HG02938 (cell line): ENCODE data around the gene SPG7.
A peak's percentile ranks its signal among the peaks of the same experiment; 100 is the strongest.

Source experiments
- ATAC-seq: cut with Tn5 transposase; IDR thresholded peaks from one replicate; pipeline ENCODE4 v1.9.1; 2021; ENCODE audit warnings: mild to moderate bottlenecking, moderate library complexity; ENCODE audit not compliant: unreplicated experiment

SPG7 gene

GRCh38 chr16:89484923-89485679, 23.1 kb upstream of the SPG7 start:
- ATAC-seq = no peak

DNA sequence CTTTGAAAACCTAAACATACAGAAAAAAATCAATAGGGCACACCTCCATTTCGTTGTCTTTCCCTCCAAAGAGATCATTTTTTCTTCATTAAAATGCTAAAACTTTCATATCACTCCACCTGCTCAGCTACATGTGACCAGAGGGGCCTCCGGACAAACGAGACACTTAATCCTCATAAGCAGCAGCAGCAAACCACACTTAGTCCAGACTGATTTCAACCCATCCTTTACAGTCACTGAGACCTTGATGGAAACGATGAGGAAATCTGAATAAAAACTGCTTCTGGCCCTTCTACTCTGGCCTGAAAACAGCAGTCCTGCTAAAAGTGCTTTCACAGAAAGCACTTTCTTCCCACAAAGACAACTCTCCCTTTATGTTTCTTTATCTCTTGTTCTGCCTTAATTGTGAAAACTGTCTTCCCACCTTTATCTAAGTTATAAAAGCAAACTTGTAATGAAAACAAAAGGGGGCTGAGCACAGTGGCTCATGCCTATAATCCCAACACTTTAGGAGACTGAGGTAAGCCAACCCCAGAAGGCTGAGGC, 22.4 kb upstream of the SPG7 start:
- ATAC-seq = no peak

- no peak for ATAC-seq
Observed at GRCh38 chr16:89489040-89489897, 18.9 kb upstream of the SPG7 start.

DNA sequence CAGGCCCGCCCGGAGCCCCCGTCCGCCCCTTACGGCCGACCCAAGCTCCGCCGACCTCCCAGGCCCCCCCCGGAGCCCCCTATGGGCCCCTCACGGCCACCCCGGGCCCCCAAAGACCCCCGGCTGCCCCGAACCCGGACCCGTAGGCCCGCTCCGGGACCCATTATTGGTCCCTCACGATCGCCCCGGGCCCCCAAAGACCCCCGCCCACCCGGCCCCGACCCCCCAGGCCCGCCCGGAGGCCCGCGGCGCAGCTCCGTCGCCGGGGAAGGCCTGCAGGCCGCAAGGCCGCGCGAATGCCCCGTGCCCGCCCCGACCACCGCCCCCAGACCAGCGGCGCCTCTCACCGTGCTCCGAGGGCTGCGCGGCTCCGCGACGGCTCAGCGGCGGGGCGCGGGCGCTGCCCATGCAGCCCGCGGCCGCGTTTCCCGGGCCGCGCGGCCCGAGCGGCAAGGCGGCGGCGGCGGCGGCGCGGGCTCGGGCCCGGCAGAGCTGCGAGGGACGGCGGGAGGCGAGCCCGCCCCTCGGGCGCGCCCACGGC, 18.2 kb upstream of the SPG7 start:
- ATAC-seq = no peak

DNA sequence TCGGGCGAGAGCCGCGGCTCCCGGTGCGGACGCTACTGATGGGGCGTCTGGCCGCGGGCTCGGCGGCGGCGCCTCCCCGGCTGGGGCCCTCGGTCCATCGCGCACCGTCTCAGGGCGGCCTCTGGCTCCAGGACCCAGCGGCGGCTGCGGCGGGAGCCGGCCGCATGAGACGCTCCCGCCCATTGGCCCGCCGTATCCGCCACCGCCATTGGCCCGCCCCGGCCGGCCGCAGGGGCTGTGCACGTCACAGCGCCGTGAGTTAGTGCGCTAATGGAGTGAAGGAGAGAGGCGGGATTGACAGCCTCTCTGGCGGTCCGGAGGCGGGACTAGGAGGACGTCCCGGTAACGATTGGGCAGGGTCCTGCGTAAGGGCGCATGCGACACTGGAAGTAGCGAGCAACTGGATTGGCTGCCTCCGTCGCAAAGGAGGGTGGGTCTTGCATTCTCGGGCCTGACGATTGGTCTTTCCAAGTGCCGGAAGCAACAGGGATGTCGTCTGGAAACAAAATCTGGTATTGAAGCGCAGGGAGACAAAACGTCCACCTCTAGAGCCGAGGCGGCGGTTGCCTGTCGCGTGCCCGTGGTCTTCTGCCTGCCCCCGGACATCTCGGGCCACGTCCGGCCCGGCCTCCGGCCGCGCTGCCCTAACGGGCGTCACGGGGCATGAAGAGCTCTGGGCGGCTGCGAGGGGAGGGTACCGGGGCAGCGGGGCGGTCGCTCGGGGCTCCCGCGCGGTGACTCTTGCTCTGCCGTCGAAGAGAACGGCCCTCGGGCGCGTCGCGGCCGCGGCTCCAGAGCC, 17.6 kb upstream of the SPG7 start, which contains the start of gene ANKRD11:
Gene ANKRD11, minus strand, starts transcription at position 123 of the 799 bp plus-strand sequence. CDS start 173,542 bp downstream, outside the sequence.
- ATAC-seq = peak; percentile 79

GRCh38 chr16:89491238-89491869, 16.8 kb upstream of the SPG7 start:
- ATAC-seq = no peak

DNA sequence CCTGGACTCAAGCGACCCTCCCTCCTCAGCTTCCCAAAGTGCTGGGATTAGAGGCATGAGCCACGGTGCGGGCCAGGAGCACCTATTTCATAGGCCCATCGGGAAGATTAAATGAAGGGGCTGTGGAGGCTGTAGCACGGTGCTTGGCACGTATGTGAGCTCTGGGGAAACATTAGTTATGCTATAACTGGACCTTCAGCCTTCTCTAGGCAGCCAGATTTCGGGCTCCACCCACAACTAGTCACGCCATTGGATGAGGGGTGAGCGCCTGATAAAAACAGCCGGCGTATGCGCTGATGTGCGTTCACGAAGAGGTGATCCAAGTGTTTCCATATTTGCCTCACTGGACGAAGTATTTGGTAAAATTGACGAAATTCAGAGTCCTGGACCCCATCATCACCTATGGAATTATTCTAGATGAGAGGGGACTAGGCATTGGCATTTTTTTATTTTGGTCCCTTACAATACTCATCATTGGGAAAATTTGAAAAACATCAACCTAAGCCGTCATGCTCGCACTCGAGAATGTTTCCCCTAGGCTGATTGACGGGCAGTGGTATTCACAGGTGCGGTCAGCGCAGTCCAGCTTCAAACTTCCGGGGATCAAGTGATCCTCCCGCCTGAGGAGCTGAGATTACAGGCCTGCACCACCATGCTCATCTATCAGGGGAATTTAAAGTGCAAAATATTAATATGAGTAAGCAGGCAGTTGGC, 16.1 kb upstream of the SPG7 start:
- no peak for ATAC-seq

DNA sequence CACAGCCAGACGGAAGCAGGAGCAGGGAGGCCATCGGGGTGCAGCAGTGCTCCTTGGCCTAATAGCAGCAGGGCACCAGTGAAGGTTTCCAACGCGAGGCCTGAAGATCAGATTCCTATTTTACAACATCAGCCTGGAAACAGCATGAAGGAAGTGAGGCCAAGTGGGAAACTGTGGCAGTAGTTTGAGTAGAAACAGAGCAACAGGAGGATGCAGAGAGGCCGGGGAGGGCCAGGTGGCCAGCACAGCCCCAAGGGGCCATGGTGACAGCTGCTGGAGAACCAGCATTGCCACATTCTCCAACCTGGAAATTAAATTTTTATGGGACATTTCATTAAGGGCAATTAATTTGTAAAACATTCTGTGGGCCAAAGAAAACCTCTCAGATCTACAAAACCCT, 14.4 kb upstream of the SPG7 start:
- no peak for ATAC-seq

GRCh38 chr16:89495121-89495520, 13.1 kb upstream of the SPG7 start:
- no peak for ATAC-seq

GRCh38 chr16:89498839-89499238, 9.4 kb upstream of the SPG7 start:
- ATAC-seq = no peak

DNA sequence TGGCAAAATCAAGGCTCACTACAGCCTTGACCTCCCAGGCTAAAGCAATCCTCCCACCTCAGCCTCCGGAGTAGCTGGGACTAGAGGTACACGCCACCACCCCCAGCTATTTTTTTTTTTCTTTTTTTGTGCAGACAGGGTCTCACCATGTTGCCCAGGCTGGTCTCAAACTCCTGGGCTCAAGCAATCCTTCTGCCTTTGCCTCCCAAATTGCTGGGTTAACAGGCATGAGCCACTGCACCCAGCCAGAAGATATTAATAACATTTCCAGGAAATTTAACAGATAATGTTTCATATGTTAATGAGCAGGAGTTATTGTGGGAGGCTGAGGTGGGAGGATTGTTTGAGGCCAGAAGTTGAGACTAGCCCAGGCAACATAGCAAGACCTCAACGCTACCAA, 8.4 kb upstream of the SPG7 start:
- ATAC-seq = no peak

GRCh38 chr16:89502081-89502843, 5.9 kb upstream of the SPG7 start:
- no peak for ATAC-seq

DNA sequence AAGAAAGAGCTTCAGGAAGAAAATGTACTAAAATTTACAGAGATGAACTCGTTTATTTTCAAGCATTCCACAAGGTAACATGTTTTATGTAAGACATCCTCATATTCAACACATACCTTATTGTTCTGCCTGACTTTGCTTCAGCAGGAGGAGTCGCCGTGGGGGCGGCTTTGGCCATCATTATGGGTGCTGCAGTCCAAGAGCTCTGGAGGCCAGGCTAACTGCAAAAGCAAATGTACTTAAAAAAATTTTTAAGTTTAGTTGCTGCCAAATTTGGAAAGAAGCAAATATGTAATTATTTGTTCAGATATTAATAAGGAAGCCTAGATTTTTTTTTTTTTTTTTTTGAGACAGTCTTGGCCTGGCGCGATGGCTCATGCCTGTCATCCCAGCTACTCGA, 4.1 kb upstream of the SPG7 start:
- ATAC-seq = no peak

GRCh38 chr16:89505204-89506112, 2.7 kb upstream of the SPG7 start:
- peak; percentile 39 for ATAC-seq

- ATAC-seq = no peak
Observed at GRCh38 chr16:89506113-89506504, 2.1 kb upstream of the SPG7 start.

DNA sequence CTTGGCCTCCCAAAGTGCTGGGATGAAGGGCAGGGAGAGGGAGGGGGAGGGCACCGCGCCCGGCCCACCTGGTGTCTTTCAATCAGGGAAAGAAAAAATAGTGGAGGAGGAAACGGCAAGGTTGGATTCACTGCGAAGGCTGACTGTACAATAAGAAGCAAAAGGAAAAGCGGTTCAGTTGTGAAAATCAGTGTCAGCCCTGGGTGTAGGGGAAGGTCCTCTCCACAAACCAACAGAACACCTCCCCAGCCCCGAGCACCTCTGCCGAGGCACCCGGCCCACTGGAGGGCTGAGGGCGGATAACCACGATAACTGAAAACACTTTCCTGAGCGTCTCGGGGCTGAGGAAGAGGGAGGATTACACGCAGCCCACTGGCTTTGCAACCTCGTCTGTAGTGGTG, 1.4 kb upstream of the SPG7 start:
- ATAC-seq = no peak

- no peak for ATAC-seq
Observed at GRCh38 chr16:89507214-89507833, 879 bp upstream of the SPG7 start.
